ENCODE measurements around the gene GPRC5B. TPM values are rescaled to one million over a fixed set of nuclear protein-coding genes. Genes with fewer than 3 reads are reported as not detected.

Gene GPRC5B
- total RNA-seq, 8 experiments from 2014 or later: 18.4 to 97.5 (median 43.2) TPM

GRCh38 chr16:19835196-19835595, 49.5 kb downstream of the GPRC5B start:
- 71 to 100% (median 91%) methylated on average over 1 to 3 of the region's 3 CpGs; no CpG with 5 or more reads in 2 of the 10 experiments for WGBS, 10 experiments
- ATAC-seq (replicated peaks in 6 of 8): no peak
- H3K4me1 ChIP-seq (replicated peaks in 1 of 2): peaks cover 11 to 16% of the 10 kb centered on the region in 2 donors
- H3K27ac ChIP-seq: no peak overlapping the region
- H3K4me3 ChIP-seq: no peak overlapping the region
- in situ Hi-C loops (cut with MboI; ENCODE audit: low pct_unique_long_range_greater_than_20kb in 2 of 9, low sequenced_read_pairs in 9 of 9, unreplicated experiment in 9 of 9): no loop called here

GRCh38 chr16:19833581-19833980, 51.1 kb downstream of the GPRC5B start:
- in situ Hi-C loops (cut with MboI; ENCODE audit: low pct_unique_long_range_greater_than_20kb in 2 of 9, low sequenced_read_pairs in 9 of 9, unreplicated experiment in 9 of 9): no loop called here
- no peak for ATAC-seq (replicated peaks in 6 of 8)
- H3K4me3 ChIP-seq: no peak overlapping the region
- WGBS, 10 experiments: 82 to 100% (median 91%) methylated on average over 1 to 5 of the region's 5 CpGs; no CpG with 5 or more reads in 2 of the 10 experiments
- H3K27ac ChIP-seq: no peak overlapping the region
- H3K4me1 ChIP-seq (replicated peaks in 1 of 2): peaks cover 11 to 15% of the 10 kb centered on the region in 2 donors

- in situ Hi-C loops (cut with MboI; ENCODE audit: low pct_unique_long_range_greater_than_20kb in 2 of 9, low sequenced_read_pairs in 9 of 9, unreplicated experiment in 9 of 9): no loop called here
- WGBS, 10 experiments: 20 to 100% (median 77%) methylated on average over 1 to 3 of the region's 3 CpGs; no CpG with 5 or more reads in 2 of the 10 experiments
- H3K27ac ChIP-seq: no peak overlapping the region
- H3K4me1 ChIP-seq (replicated peaks in 1 of 2): peaks cover 11% of the 10 kb centered on the region in 2 donors
- H3K4me3 ChIP-seq: no peak overlapping the region
- peak in 1 of 8 experiments; percentile 44 for ATAC-seq (replicated peaks in 6 of 8)
Measured at GRCh38 chr16:19833176-19833575, 51.5 kb downstream of the GPRC5B start.

- 0 to 91% (median 47%) methylated on average over 2 to 5 of the region's 6 CpGs; no CpG with 5 or more reads in 2 of the 10 experiments for WGBS, 10 experiments
- in situ Hi-C loops (cut with MboI; ENCODE audit: low pct_unique_long_range_greater_than_20kb in 2 of 9, low sequenced_read_pairs in 9 of 9, unreplicated experiment in 9 of 9): no loop called here
- Histone ChIP-seq H3K4me3 (no peak overlapping the region), H3K27ac (no peak overlapping the region), H3K4me1 (replicated peaks in 1 of 2) (peaks cover 3 to 6% of the 10 kb centered on the region in 2 donors)
- peak in 4 of 8 experiments; percentile 56 to 99 (median 93) for ATAC-seq (replicated peaks in 6 of 8)
Measured at GRCh38 chr16:19831678-19832077, 53.0 kb downstream of the GPRC5B start.

GRCh38 chr16:19830902-19831560, 53.6 kb downstream of the GPRC5B start:
- no peak overlapping the region for H3K4me3 ChIP-seq
- WGBS, 10 experiments: 33 to 100% (median 89%) methylated on average over 1 to 5 of the region's 5 CpGs
- no peak overlapping the region for H3K27ac ChIP-seq
- ATAC-seq (replicated peaks in 6 of 8): peak in 1 of 8 experiments; percentile 16
- H3K4me1 ChIP-seq (replicated peaks in 1 of 2): peaks cover 3 to 6% of the 10 kb centered on the region in 2 donors
- in situ Hi-C loops (cut with MboI; ENCODE audit: low pct_unique_long_range_greater_than_20kb in 2 of 9, low sequenced_read_pairs in 9 of 9, unreplicated experiment in 9 of 9): no loop called here

GRCh38 chr16:19829844-19830692, 54.6 kb downstream of the GPRC5B start:
- 64 to 100% (median 86%) methylated on average over 1 to 6 of the region's 9 CpGs; no CpG with 5 or more reads in 1 of the 10 experiments for WGBS, 10 experiments
- no peak overlapping the region for H3K27ac ChIP-seq
- H3K4me1 ChIP-seq (replicated peaks in 1 of 2): peaks cover 3 to 6% of the 10 kb centered on the region in 2 donors
- no peak for ATAC-seq (replicated peaks in 6 of 8)
- in situ Hi-C loops (cut with MboI; ENCODE audit: low pct_unique_long_range_greater_than_20kb in 2 of 9, low sequenced_read_pairs in 9 of 9, unreplicated experiment in 9 of 9): no loop called here
- no peak overlapping the region for H3K4me3 ChIP-seq

- in situ Hi-C loops (cut with MboI; ENCODE audit: low pct_unique_long_range_greater_than_20kb in 2 of 9, low sequenced_read_pairs in 9 of 9, unreplicated experiment in 9 of 9): no loop called here
Measured at GRCh38 chr16:19824216-19824615, 60.4 kb downstream of the GPRC5B start.

GRCh38 chr16:19823322-19823721, 61.3 kb downstream of the GPRC5B start:
- no peak overlapping the region for H3K27ac ChIP-seq
- in situ Hi-C loops (cut with MboI; ENCODE audit: low pct_unique_long_range_greater_than_20kb in 2 of 9, low sequenced_read_pairs in 9 of 9, unreplicated experiment in 9 of 9): no loop called here
- H3K4me3 ChIP-seq: no peak overlapping the region
- no peak for ATAC-seq (replicated peaks in 6 of 8)
- 56 to 100% (median 71%) methylated on average over 1 to 2 of the region's 6 CpGs; no CpG with 5 or more reads in 5 of the 10 experiments for WGBS, 10 experiments
- peaks cover 3 to 6% of the 10 kb centered on the region in 2 donors for H3K4me1 ChIP-seq (replicated peaks in 1 of 2)

More at GRCh38 chr16:19824216-19824615, 60.4 kb downstream of the GPRC5B start:
- H3K4me3 ChIP-seq: no peak overlapping the region
- H3K4me1 ChIP-seq (replicated peaks in 1 of 2): peaks cover 3 to 6% of the 10 kb centered on the region in 2 donors
- WGBS, 10 experiments: 33 to 100% (median 93%) methylated on average over 1 to 5 of the region's 5 CpGs; no CpG with 5 or more reads in 4 of the 10 experiments
- H3K27ac ChIP-seq: no peak overlapping the region
- no peak for ATAC-seq (replicated peaks in 6 of 8)

- WGBS, 10 experiments: 0 to 93% (median 81%) methylated on average over 1 to 2 of the region's 2 CpGs; no CpG with 5 or more reads in 1 of the 10 experiments
- ATAC-seq (replicated peaks in 6 of 8): no peak
- H3K4me3 ChIP-seq: no peak overlapping the region
- H3K4me1 ChIP-seq (replicated peaks in 1 of 2): peaks cover 3 to 6% of the 10 kb centered on the region in 2 donors
- in situ Hi-C loops (cut with MboI; ENCODE audit: low pct_unique_long_range_greater_than_20kb in 2 of 9, low sequenced_read_pairs in 9 of 9, unreplicated experiment in 9 of 9): no loop called here
- H3K27ac ChIP-seq: no peak overlapping the region
Measured at GRCh38 chr16:19822533-19822932, 62.1 kb downstream of the GPRC5B start.

GRCh38 chr16:19817875-19818274, 66.8 kb downstream of the GPRC5B start:
- Histone ChIP-seq H3K4me1 (replicated peaks in 1 of 2) (no peaks in the 10 kb centered on the region), H3K27ac (no peak overlapping the region), H3K4me3 (no peak overlapping the region)
- ATAC-seq (replicated peaks in 6 of 8): no peak
- 43 to 100% (median 93%) methylated on average over 1 to 7 of the region's 7 CpGs; no CpG with 5 or more reads in 2 of the 10 experiments for WGBS, 10 experiments
- in situ Hi-C loops (cut with MboI; ENCODE audit: low pct_unique_long_range_greater_than_20kb in 2 of 9, low sequenced_read_pairs in 9 of 9, unreplicated experiment in 9 of 9): no loop called here

- WGBS, 10 experiments: 0 to 100% (median 61%) methylated on average over 1 to 3 of the region's 3 CpGs; no CpG with 5 or more reads in 2 of the 10 experiments
- H3K4me3 ChIP-seq: no peak overlapping the region
- in situ Hi-C loops (cut with MboI; ENCODE audit: low pct_unique_long_range_greater_than_20kb in 2 of 9, low sequenced_read_pairs in 9 of 9, unreplicated experiment in 9 of 9): no loop called here
- no peak for ATAC-seq (replicated peaks in 6 of 8)
- H3K27ac ChIP-seq: no peak overlapping the region
- no peaks in the 10 kb centered on the region for H3K4me1 ChIP-seq (replicated peaks in 1 of 2)
Measured at GRCh38 chr16:19817122-19817521, 67.5 kb downstream of the GPRC5B start.

GRCh38 chr16:19815418-19815817, 69.2 kb downstream of the GPRC5B start:
- 0 to 100% (median 93%) methylated on average over 1 to 2 of the region's 2 CpGs; no CpG with 5 or more reads in 2 of the 10 experiments for WGBS, 10 experiments
- H3K4me3 ChIP-seq: no peak overlapping the region
- H3K4me1 ChIP-seq (replicated peaks in 1 of 2): no peaks in the 10 kb centered on the region
- no peak overlapping the region for H3K27ac ChIP-seq
- ATAC-seq (replicated peaks in 6 of 8): no peak
- in situ Hi-C loops (cut with MboI; ENCODE audit: low pct_unique_long_range_greater_than_20kb in 2 of 9, low sequenced_read_pairs in 9 of 9, unreplicated experiment in 9 of 9): no loop called here

- no peak overlapping the region for H3K27ac ChIP-seq
- in situ Hi-C loops (cut with MboI; ENCODE audit: low pct_unique_long_range_greater_than_20kb in 2 of 9, low sequenced_read_pairs in 9 of 9, unreplicated experiment in 9 of 9): no loop called here
- no peak overlapping the region for H3K4me3 ChIP-seq
- no peak for ATAC-seq (replicated peaks in 6 of 8)
- H3K4me1 ChIP-seq (replicated peaks in 1 of 2): no peaks in the 10 kb centered on the region
Measured at GRCh38 chr16:19812986-19813385, 71.7 kb downstream of the GPRC5B start.
